IMR-90 (cell line): ENCODE measurements around the gene GRIK1. TPM values are rescaled to one million over a fixed set of nuclear protein-coding genes. Genes with fewer than 3 reads are reported as not detected.

ENCODE experiments used
- ATAC-seq: fragments of 200-7000 bp; cut with Tn5 transposase; 2 replicates; pipeline ENCODE4 v1.9.1; 2020; ENCODE audit warnings: low read depth, mild to moderate bottlenecking, moderate library complexity
- BruUV-seq: library from RNA; stranded (reverse); fragments of 400-500 nt; replicated peaks from 2 replicates; lab custom pipeline; 2021; lab: Mats Ljungman, UMichigan
- CTCF ChIA-PET: fragments of 300-600 bp; formaldehyde crosslinking; extraction: SDS; loops from one replicate; lab custom pipeline; 2021; ENCODE audit warnings: antibody characterized with exemption; lab: Yijun Ruan, JAX
- POLR2A ChIA-PET: fragments of 300-600 bp; sonication (Branson Sonifier 250); formaldehyde crosslinking; loops from one replicate; lab custom pipeline; 2022; ENCODE audit warnings: antibody characterized with exemption; ENCODE audit not compliant: unreplicated experiment; lab: Charles Lee
- DNase-seq: peaks from one replicate; pipeline ENCODE4 v3.0.0; 2013
- H2AFZ ChIP-seq: replicated peaks from 2 replicates; pipeline ENCODE3; 2013; ENCODE audit warnings: low read length, mild to moderate bottlenecking; ENCODE audit not compliant: poor library complexity
- H2AK5ac ChIP-seq: 2 replicates; pipeline ENCODE4 v1.6.1; 2013; ENCODE audit warnings: low read depth, low read length, inconsistent platforms
- H2AK9ac ChIP-seq: replicated peaks from 2 replicates; pipeline ENCODE3; 2013; ENCODE audit warnings: mild to moderate bottlenecking, low read depth, low read length, moderate library complexity; ENCODE audit not compliant: poor library complexity
- H2BK120ac ChIP-seq: 2 replicates; pipeline ENCODE4 v1.6.1; 2013; ENCODE audit warnings: low read depth, low read length, inconsistent platforms
- H2BK15ac ChIP-seq: 3 replicates; pipeline ENCODE4 v1.6.1; 2013; ENCODE audit warnings: low read depth, low read length, inconsistent platforms
- H2BK20ac ChIP-seq: 2 replicates; pipeline ENCODE4 v1.6.1; 2013; ENCODE audit warnings: low read depth, mild to moderate bottlenecking, inconsistent platforms, low read length, moderate library complexity
- H2BK5ac ChIP-seq: 2 replicates; pipeline ENCODE4 v1.6.1; 2013; ENCODE audit warnings: mild to moderate bottlenecking, low read depth, low read length, inconsistent platforms; ENCODE audit not compliant: poor library complexity, severe bottlenecking
- H3K14ac ChIP-seq: replicated peaks from 2 replicates; pipeline ENCODE4 v1.6.1; 2013; ENCODE audit warnings: low read depth, low read length, inconsistent platforms
- H3K18ac ChIP-seq: 2 replicates; pipeline ENCODE4 v1.6.1; 2013; ENCODE audit warnings: low read depth, low read length, control low read depth
- H3K23ac ChIP-seq: 2 replicates; pipeline ENCODE4 v1.6.1; 2013; ENCODE audit warnings: low read depth, low read length, inconsistent platforms
- H3K27ac ChIP-seq: 2 replicates; pipeline ENCODE4 v1.5.1; 2013; ENCODE audit warnings: mild to moderate bottlenecking, control low read depth, low read length; ENCODE audit not compliant: insufficient read depth
- H3K27me3 ChIP-seq: 2 replicates; pipeline ENCODE4 v1.6.1; 2013; ENCODE audit warnings: low read length; ENCODE audit not compliant: control insufficient read depth, insufficient read depth
- H3K36me3 ChIP-seq: 2 replicates; pipeline ENCODE4 v1.6.1; 2013; ENCODE audit warnings: low read length, mixed read lengths; ENCODE audit not compliant: control insufficient read depth, insufficient read depth
- H3K4ac ChIP-seq: 2 replicates; pipeline ENCODE4 v1.6.1; 2013; ENCODE audit warnings: low read depth, low read length, inconsistent platforms
- H3K4me1 ChIP-seq: 2 replicates; pipeline ENCODE4 v1.6.1; 2013; ENCODE audit warnings: low read length, mixed read lengths; ENCODE audit not compliant: control insufficient read depth, insufficient read depth
- H3K4me2 ChIP-seq: 2 replicates; pipeline ENCODE4 v1.6.1; 2013; ENCODE audit warnings: low read depth, mild to moderate bottlenecking, control low read depth, low read length, moderate library complexity
- H3K4me3 ChIP-seq: 2 replicates; pipeline ENCODE4 v1.5.1; 2013; ENCODE audit warnings: low read depth, mild to moderate bottlenecking, control low read depth, low read length, moderate library complexity; ENCODE audit not compliant: insufficient read depth
- H3K56ac ChIP-seq: 2 replicates; pipeline ENCODE4 v1.6.1; 2013; ENCODE audit warnings: low read length, inconsistent platforms; ENCODE audit not compliant: insufficient read depth; ENCODE audit errors: extremely low read depth
- H3K79me1 ChIP-seq, 2 experiments: 2 replicates each; pipeline ENCODE4 v1.6.1; 2013; ENCODE audit warnings: low read length in 2 of 2, inconsistent platforms in 1 of 2, low read depth in 1 of 2
- H3K9ac ChIP-seq: 2 replicates; pipeline ENCODE4 v1.6.1; 2013; ENCODE audit warnings: low read depth, low read length, control low read depth
- H3K9me1 ChIP-seq: 2 replicates; pipeline ENCODE4 v1.6.1; 2013; ENCODE audit warnings: low read length, inconsistent platforms; ENCODE audit not compliant: insufficient read depth
- H3K9me3 ChIP-seq: 2 replicates; pipeline ENCODE4 v1.6.1; 2013; ENCODE audit warnings: low read length; ENCODE audit not compliant: control insufficient read depth, insufficient read depth
- H4K20me1 ChIP-seq: 2 replicates; pipeline ENCODE4 v1.6.1; 2013; ENCODE audit warnings: low read length, inconsistent platforms; ENCODE audit not compliant: insufficient read depth
- H4K5ac ChIP-seq: 2 replicates; pipeline ENCODE4 v1.6.1; 2013; ENCODE audit warnings: mild to moderate bottlenecking, low read depth, low read length, control low read depth
- H4K8ac ChIP-seq, 2 experiments: 2 replicates each; pipeline ENCODE4 v1.6.1; 2013; ENCODE audit warnings: low read depth in 2 of 2, low read length in 2 of 2, control low read depth in 1 of 2, inconsistent platforms in 1 of 2
- H4K91ac ChIP-seq: 2 replicates; pipeline ENCODE4 v1.6.1; 2013; ENCODE audit warnings: low read depth, low read length, inconsistent platforms; ENCODE audit not compliant: insufficient read depth
- BHLHE40 ChIP-seq: fragments of 150-350 bp; IDR thresholded peaks from 2 replicates; pipeline ENCODE4 v1.6.1; 2016; ENCODE audit warnings: mild to moderate bottlenecking, low read depth, low read length
- CEBPB ChIP-seq: IDR thresholded peaks from 2 replicates; pipeline ENCODE4 v1.6.1; 2012; ENCODE audit warnings: low read depth, low read length, improper control_type of control experiment
- CHD1 ChIP-seq: IDR thresholded peaks from 2 replicates; pipeline ENCODE4 v1.6.1; 2012; ENCODE audit warnings: low read depth, low read length, improper control_type of control experiment
- ELK1 ChIP-seq: fragments of 150-350 bp; IDR thresholded peaks from 2 replicates; pipeline ENCODE4 v1.6.1; 2016; ENCODE audit warnings: low read depth, mild to moderate bottlenecking, low read length, moderate library complexity, borderline replicate concordance
- MAFK ChIP-seq: IDR thresholded peaks from 2 replicates; pipeline ENCODE4 v1.6.1; 2012; ENCODE audit warnings: low read depth, low read length, improper control_type of control experiment
- MAZ ChIP-seq: IDR thresholded peaks from 2 replicates; pipeline ENCODE4 v1.6.1; 2012; ENCODE audit warnings: low read depth, mild to moderate bottlenecking, low read length, improper control_type of control experiment, moderate library complexity, borderline replicate concordance
- MXI1 ChIP-seq: IDR thresholded peaks from 2 replicates; pipeline ENCODE4 v1.6.1; 2012; ENCODE audit warnings: low read depth, mild to moderate bottlenecking, low read length, moderate library complexity, borderline replicate concordance
- NFE2L2 ChIP-seq: fragments of 150-350 bp; IDR thresholded peaks from 2 replicates; pipeline ENCODE4 v1.6.1; 2016; ENCODE audit warnings: low read depth, mild to moderate bottlenecking, low read length
- POLR2A ChIP-seq: IDR thresholded peaks from 2 replicates; pipeline ENCODE4 v1.6.1; 2012; ENCODE audit warnings: mild to moderate bottlenecking, low read depth, low read length
- RAD21 ChIP-seq: IDR thresholded peaks from 2 replicates; pipeline ENCODE4 v1.6.1; 2012; ENCODE audit warnings: low read length, improper control_type of control experiment
- RCOR1 ChIP-seq: IDR thresholded peaks from 2 replicates; pipeline ENCODE4 v1.6.1; 2012; ENCODE audit warnings: mild to moderate bottlenecking, low read length, improper control_type of control experiment; ENCODE audit not compliant: insufficient replicate concordance
- RFX5 ChIP-seq: IDR thresholded peaks from 2 replicates; pipeline ENCODE4 v1.8.0; 2012; ENCODE audit warnings: low read depth, mild to moderate bottlenecking, low read length, moderate library complexity
- SMC3 ChIP-seq: fragments of 150-350 bp; IDR thresholded peaks from 2 replicates; pipeline ENCODE4 v1.6.1; 2016; ENCODE audit warnings: low read depth, mild to moderate bottlenecking, antibody characterized with exemption, low read length, moderate library complexity
- WGBS, 2 experiments: methylation state at CpG; one replicate each; pipeline versions ENCODE4 v1.1.5 to v1.1.7; 2013; ENCODE audit warnings: missing lambda C conversion rate in 2 of 2; ENCODE audit not compliant: insufficient read length in 1 of 2; ENCODE audit errors: extremely low coverage in 2 of 2; 5-methylcytosine and 5-hydroxymethylcytosine counted together
- dilution Hi-C: fragments of 300-500 bp; cut with HindIII; formaldehyde crosslinking; loops from one replicate; pipeline ENCODE4 v1.14.3; 2018; ENCODE audit warnings: low sequenced_read_pairs; ENCODE audit not compliant: unreplicated experiment
- in situ Hi-C: fragments of 300-500 bp; cut with MboI; formaldehyde crosslinking; loops from 3 replicates; pipeline ENCODE4 v1.14.3; 2019; ENCODE audit warnings: low sequenced_read_pairs, inconsistent platforms, mixed read lengths
- intact Hi-C: fragments of 100-400 bp; cut with micrococcal nuclease; formaldehyde crosslinking; loops from 2 replicates; pipeline ENCODE4 v1.10.0; 2022
- polyA plus RNA-seq, 3 experiments: library from polyadenylated mRNA; depleted of rRNA; stranded (reverse); fragments of >200 nt; gene quantifications; 2 replicates each; pipeline ENCODE4 v1.2.3, GENCODE V29; 2012; ENCODE audit warnings: low replicate concordance in 1 of 3
- total RNA-seq: library from RNA; depleted of rRNA; stranded (reverse); fragments of >200 nt; gene quantifications from 2 replicates; pipeline ENCODE4 v1.2.3, GENCODE V29; 2012
- TF ChIP-seq, protein P1 (sequence below): fragments of 150-350 bp; IDR thresholded peaks from 2 replicates; pipeline ENCODE4 v1.6.1; 2017; ENCODE audit warnings: mild to moderate bottlenecking, antibody characterized with exemption, low read length, low read depth

Gene GRIK1
- total and polyA plus RNA-seq, 2 of the 4 experiments (the other 2 are of a cell fraction), result not detected

- H4K5ac ChIP-seq, result no peak overlapping the region
- H3K79me1 ChIP-seq, result no peaks in the 10 kb centered on the region
- ChIA-PET CTCF (no interaction called here), POLR2A (no interaction called here)
- H2AK9ac ChIP-seq, result no peak overlapping the region
- WGBS, 2 experiments, result no CpG with 5 or more reads among the region's 2 CpGs
- H4K91ac ChIP-seq, result no peak overlapping the region
- dilution Hi-C loops, result no loop called here
- H2BK5ac ChIP-seq, result no peak overlapping the region
- no peaks in the 10 kb centered on the region for H4K20me1 ChIP-seq
- no peak overlapping the region for H2BK20ac ChIP-seq
- H3K4me1 ChIP-seq, result no peaks in the 10 kb centered on the region
- no peak for DNase-seq
- no peaks in the 10 kb centered on the region; the same call in 1 of the 2 replicates for H3K9me3 ChIP-seq
- in situ Hi-C loops, result no loop called here
- no peak overlapping the region for H3K9ac ChIP-seq
- ATAC-seq, result no peak
- H3K56ac ChIP-seq, result no peak overlapping the region
- no peak overlapping the region for H2AFZ ChIP-seq
- H3K18ac ChIP-seq, result no peak overlapping the region
- intact Hi-C loops, result no loop called here
- no peak overlapping the region for H3K14ac ChIP-seq
- no peak overlapping the region for H3K23ac ChIP-seq
- H2BK15ac ChIP-seq, result no peak overlapping the region
- H4K8ac ChIP-seq, result no peak overlapping the region
- H2BK120ac ChIP-seq, result no peak overlapping the region
- no TSS peak for BruUV-seq
- no peak overlapping the region for H3K27ac ChIP-seq
- no peak overlapping the region for H2AK5ac ChIP-seq
- no peaks in the 10 kb centered on the region for H3K27me3 ChIP-seq
- no peak for TF ChIP-seq RCOR1
- no peak for TF ChIP-seq CEBPB
- no peak for TF ChIP-seq MAFK
- TF ChIP-seq RAD21, result no peak
- no peak for TF ChIP-seq CHD1
- TF ChIP-seq MXI1, result no peak
- TF ChIP-seq, protein P1, sequence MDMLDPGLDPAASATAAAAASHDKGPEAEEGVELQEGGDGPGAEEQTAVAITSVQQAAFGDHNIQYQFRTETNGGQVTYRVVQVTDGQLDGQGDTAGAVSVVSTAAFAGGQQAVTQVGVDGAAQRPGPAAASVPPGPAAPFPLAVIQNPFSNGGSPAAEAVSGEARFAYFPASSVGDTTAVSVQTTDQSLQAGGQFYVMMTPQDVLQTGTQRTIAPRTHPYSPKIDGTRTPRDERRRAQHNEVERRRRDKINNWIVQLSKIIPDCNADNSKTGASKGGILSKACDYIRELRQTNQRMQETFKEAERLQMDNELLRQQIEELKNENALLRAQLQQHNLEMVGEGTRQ, result no peak
- TF ChIP-seq NFE2L2, result no peak
- TF ChIP-seq SMC3, result no peak
- no peak for TF ChIP-seq ELK1
- no peak for TF ChIP-seq BHLHE40
- no peak for TF ChIP-seq POLR2A
- TF ChIP-seq RFX5, result no peak
- TF ChIP-seq MAZ, result no peak
- no peak overlapping the region for H3K4me2 ChIP-seq
- no peaks in the 10 kb centered on the region for H3K9me1 ChIP-seq
- H3K36me3 ChIP-seq, result no peaks in the 10 kb centered on the region
- no peak overlapping the region for H3K4ac ChIP-seq
- H3K4me3 ChIP-seq, result no peak overlapping the region
These were observed 110.1 kb downstream of the GRIK1 start for GRCh38 chr21:29829564-29830275.
